ENCODE measurements around the gene GOLGA8O. TPM values are rescaled to one million over a fixed set of nuclear protein-coding genes. Genes with fewer than 3 reads are reported as not detected.
"Not testable (repeated sequence)": the region's sequence is repeated elsewhere in the genome, so short reads cannot be mapped to it uniquely, and the experiment has no call there.

GOLGA8O gene
- total RNA-seq, 1 experiment from 2014 or later, result 0.69 TPM

GRCh38 chr15:32468076-32468475 lies 12.6 kb upstream of the GOLGA8O start:
- in situ Hi-C loops (cut with HindIII; ENCODE audit: low pct_unique_long_range_greater_than_20kb, low sequenced_read_pairs); CTCF ChIA-PET; H3K36me3 ChIP-seq (ENCODE audit: control insufficient read depth, insufficient read depth, low read length); H3K4me3 ChIP-seq (ENCODE audit: low read depth in 2 of 2, low read length in 2 of 2); H3K27ac ChIP-seq (ENCODE audit: low read length); H3K4me1 ChIP-seq (ENCODE audit: control insufficient read depth, insufficient read depth, low read length); intact Hi-C loops (cut with micrococcal nuclease; ENCODE audit: unreplicated experiment); ATAC-seq; H3K27me3 ChIP-seq (ENCODE audit: control insufficient read depth, insufficient read depth, low read length); H3K9me3 ChIP-seq (ENCODE audit: control insufficient read depth, insufficient read depth, low read depth, low read length); DNase-seq (ENCODE audit: low read depth, low spot score); BruUV-seq (replicated peaks); POLR2A ChIA-PET: not testable (repeated sequence)

- H3K27ac ChIP-seq (ENCODE audit: low read length); H3K9me3 ChIP-seq (ENCODE audit: control insufficient read depth, insufficient read depth, low read depth, low read length); POLR2A ChIA-PET; H3K36me3 ChIP-seq (ENCODE audit: control insufficient read depth, insufficient read depth, low read length); BruUV-seq (replicated peaks); H3K4me3 ChIP-seq (ENCODE audit: low read depth in 2 of 2, low read length in 2 of 2); CTCF ChIA-PET; in situ Hi-C loops (cut with HindIII; ENCODE audit: low pct_unique_long_range_greater_than_20kb, low sequenced_read_pairs); intact Hi-C loops (cut with micrococcal nuclease; ENCODE audit: unreplicated experiment); DNase-seq (ENCODE audit: low read depth, low spot score); H3K27me3 ChIP-seq (ENCODE audit: control insufficient read depth, insufficient read depth, low read length); H3K4me1 ChIP-seq (ENCODE audit: control insufficient read depth, insufficient read depth, low read length): not testable (repeated sequence)
- ATAC-seq, result peak; percentile 96
These were observed 14.9 kb downstream of the GOLGA8O start for GRCh38 chr15:32440445-32440977.

GRCh38 chr15:32434102-32434963 lies 21.1 kb downstream of the GOLGA8O start:
- POLR2A ChIA-PET; H3K4me1 ChIP-seq (ENCODE audit: control insufficient read depth, insufficient read depth, low read length); CTCF ChIA-PET; intact Hi-C loops (cut with micrococcal nuclease; ENCODE audit: unreplicated experiment); DNase-seq (ENCODE audit: low read depth, low spot score); H3K27ac ChIP-seq (ENCODE audit: low read length); H3K4me3 ChIP-seq (ENCODE audit: low read depth in 2 of 2, low read length in 2 of 2); BruUV-seq (replicated peaks); H3K27me3 ChIP-seq (ENCODE audit: control insufficient read depth, insufficient read depth, low read length); H3K9me3 ChIP-seq (ENCODE audit: control insufficient read depth, insufficient read depth, low read depth, low read length); in situ Hi-C loops (cut with HindIII; ENCODE audit: low pct_unique_long_range_greater_than_20kb, low sequenced_read_pairs); H3K36me3 ChIP-seq (ENCODE audit: control insufficient read depth, insufficient read depth, low read length): not testable (repeated sequence)
- ATAC-seq, result peak; percentile 92

- H3K36me3 ChIP-seq (ENCODE audit: control insufficient read depth, insufficient read depth, low read length); H3K27ac ChIP-seq (ENCODE audit: low read length); DNase-seq (ENCODE audit: low read depth, low spot score); POLR2A ChIA-PET; intact Hi-C loops (cut with micrococcal nuclease; ENCODE audit: unreplicated experiment); CTCF ChIA-PET; BruUV-seq (replicated peaks); H3K4me1 ChIP-seq (ENCODE audit: control insufficient read depth, insufficient read depth, low read length); H3K27me3 ChIP-seq (ENCODE audit: control insufficient read depth, insufficient read depth, low read length); H3K9me3 ChIP-seq (ENCODE audit: control insufficient read depth, insufficient read depth, low read depth, low read length); H3K4me3 ChIP-seq (ENCODE audit: low read depth in 2 of 2, low read length in 2 of 2); in situ Hi-C loops (cut with HindIII; ENCODE audit: low pct_unique_long_range_greater_than_20kb, low sequenced_read_pairs): not testable (repeated sequence)
- ATAC-seq, result peak; percentile 69
These were observed 27.8 kb downstream of the GOLGA8O start for GRCh38 chr15:32427635-32428034.

- H3K27me3 ChIP-seq (ENCODE audit: control insufficient read depth, insufficient read depth, low read length); POLR2A ChIA-PET; H3K9me3 ChIP-seq (ENCODE audit: control insufficient read depth, insufficient read depth, low read depth, low read length); intact Hi-C loops (cut with micrococcal nuclease; ENCODE audit: unreplicated experiment); CTCF ChIA-PET; H3K27ac ChIP-seq (ENCODE audit: low read length); in situ Hi-C loops (cut with HindIII; ENCODE audit: low pct_unique_long_range_greater_than_20kb, low sequenced_read_pairs); ATAC-seq; H3K4me3 ChIP-seq (ENCODE audit: low read depth in 2 of 2, low read length in 2 of 2); DNase-seq (ENCODE audit: low read depth, low spot score); H3K4me1 ChIP-seq (ENCODE audit: control insufficient read depth, insufficient read depth, low read length); H3K36me3 ChIP-seq (ENCODE audit: control insufficient read depth, insufficient read depth, low read length); BruUV-seq (replicated peaks): not testable (repeated sequence)
These were observed 28.9 kb downstream of the GOLGA8O start for GRCh38 chr15:32426511-32426910.

GRCh38 chr15:32407903-32408302 lies 47.5 kb downstream of the GOLGA8O start:
- H3K27ac ChIP-seq (ENCODE audit: low read length); CTCF ChIA-PET; intact Hi-C loops (cut with micrococcal nuclease; ENCODE audit: unreplicated experiment); DNase-seq (ENCODE audit: low read depth, low spot score); H3K4me3 ChIP-seq (ENCODE audit: low read depth in 2 of 2, low read length in 2 of 2); ATAC-seq; in situ Hi-C loops (cut with HindIII; ENCODE audit: low pct_unique_long_range_greater_than_20kb, low sequenced_read_pairs); BruUV-seq (replicated peaks); H3K36me3 ChIP-seq (ENCODE audit: control insufficient read depth, insufficient read depth, low read length); H3K4me1 ChIP-seq (ENCODE audit: control insufficient read depth, insufficient read depth, low read length); H3K27me3 ChIP-seq (ENCODE audit: control insufficient read depth, insufficient read depth, low read length); POLR2A ChIA-PET; H3K9me3 ChIP-seq (ENCODE audit: control insufficient read depth, insufficient read depth, low read depth, low read length): not testable (repeated sequence)

- intact Hi-C loops (cut with micrococcal nuclease; ENCODE audit: unreplicated experiment); H3K36me3 ChIP-seq (ENCODE audit: control insufficient read depth, insufficient read depth, low read length); DNase-seq (ENCODE audit: low read depth, low spot score); POLR2A ChIA-PET; H3K27me3 ChIP-seq (ENCODE audit: control insufficient read depth, insufficient read depth, low read length); H3K27ac ChIP-seq (ENCODE audit: low read length); CTCF ChIA-PET; BruUV-seq (replicated peaks); ATAC-seq; H3K4me1 ChIP-seq (ENCODE audit: control insufficient read depth, insufficient read depth, low read length); H3K9me3 ChIP-seq (ENCODE audit: control insufficient read depth, insufficient read depth, low read depth, low read length); in situ Hi-C loops (cut with HindIII; ENCODE audit: low pct_unique_long_range_greater_than_20kb, low sequenced_read_pairs); H3K4me3 ChIP-seq (ENCODE audit: low read depth in 2 of 2, low read length in 2 of 2): not testable (repeated sequence)
These were observed 52.2 kb downstream of the GOLGA8O start, which contains the start of gene GOLGA8K for GRCh38 chr15:32403192-32403591. Gene GOLGA8K (minus strand): TSS chr15:32403292. CDS start chr15:32403194, 98 bp downstream.
